CD8-positive, alpha-beta memory T cell (primary cell): ENCODE measurements around the gene TTN. TPM values are rescaled to one million over a fixed set of nuclear protein-coding genes. Genes with fewer than 3 reads are reported as not detected.

Source experiments
- CTCF ChIA-PET: fragments of 350-600 bp; sonication (Branson Sonifier 250); formaldehyde crosslinking; loops from one replicate; lab custom pipeline; 2021; ENCODE audit warnings: antibody characterized with exemption; lab: Charles Lee
- POLR2A ChIA-PET: fragments of 350-600 bp; sonication (Branson Sonifier 250); formaldehyde crosslinking; loops from one replicate; lab custom pipeline; 2021; ENCODE audit warnings: antibody characterized with exemption; lab: Charles Lee
- DNase-seq, 5 donors: peaks; one replicate each; pipeline versions ENCODE4 v3.0.0 to v3.0.0-alpha.2; 2020 to 2022; ENCODE audit warnings: mixed read lengths in 1 of 5
- H3K27ac ChIP-seq: one replicate; pipeline ENCODE4 v1.7.0; 2013; ENCODE audit warnings: low read depth, mild to moderate bottlenecking, low read length, moderate library complexity
- H3K27me3 ChIP-seq: 2 replicates; pipeline ENCODE4 v1.7.0; 2013; ENCODE audit warnings: low read length, mild to moderate bottlenecking; ENCODE audit not compliant: insufficient read depth, poor library complexity, severe bottlenecking
- H3K36me3 ChIP-seq: 2 replicates; pipeline ENCODE4 v1.7.0; 2013; ENCODE audit warnings: mild to moderate bottlenecking, low read length, moderate library complexity; ENCODE audit not compliant: insufficient read depth
- H3K4me1 ChIP-seq: 2 replicates; pipeline ENCODE4 v1.7.0; 2013; ENCODE audit warnings: mild to moderate bottlenecking, low read length, moderate library complexity; ENCODE audit not compliant: insufficient read depth
- H3K4me3 ChIP-seq: 2 replicates; pipeline ENCODE4 v1.7.0; 2013; ENCODE audit warnings: mild to moderate bottlenecking, low read length
- H3K9me3 ChIP-seq: 2 replicates; pipeline ENCODE4 v1.7.0; 2013; ENCODE audit warnings: mild to moderate bottlenecking, low read length
- H3K27ac Mint-ChIP-seq, 8 donors: one replicate each; pipeline ENCODE4 v1.8.0; 2020 to 2021; ENCODE audit warnings: mixed read lengths in 8 of 8, mild to moderate bottlenecking in 6 of 8, inconsistent platforms in 3 of 8, moderate library complexity in 3 of 8
- H3K27me3 Mint-ChIP-seq, 2 donors: one replicate each; pipeline ENCODE4 v1.8.0; 2020 to 2021; ENCODE audit warnings: mixed read lengths in 2 of 2, mild to moderate bottlenecking in 1 of 2, moderate library complexity in 1 of 2
- H3K36me3 Mint-ChIP-seq, 3 donors: one replicate each; pipeline ENCODE4 v1.8.0; 2020 to 2021; ENCODE audit warnings: mixed read lengths in 3 of 3, inconsistent platforms in 1 of 3, mild to moderate bottlenecking in 1 of 3
- H3K4me1 Mint-ChIP-seq, 3 donors: one replicate each; pipeline ENCODE4 v1.8.0; 2020 to 2021; ENCODE audit warnings: mixed read lengths in 3 of 3, inconsistent platforms in 1 of 3, mild to moderate bottlenecking in 1 of 3
- H3K4me3 Mint-ChIP-seq, 7 donors: one replicate each; pipeline ENCODE4 v1.8.0; 2020 to 2021; ENCODE audit warnings: mixed read lengths in 7 of 7, mild to moderate bottlenecking in 6 of 7, moderate library complexity in 4 of 7, inconsistent platforms in 2 of 7
- H3K9me3 Mint-ChIP-seq, 5 donors: one replicate each; pipeline ENCODE4 v1.8.0; 2020 to 2022; ENCODE audit warnings: mixed read lengths in 5 of 5, mild to moderate bottlenecking in 3 of 5, moderate library complexity in 2 of 5, inconsistent platforms in 1 of 5
- polyA plus RNA-seq: library from polyadenylated mRNA; unstranded; fragments of 300-500 nt; fragmentation: Illumina TruSeq; gene quantifications from one replicate; pipeline ENCODE4 v1.2.3, GENCODE V29; 2021
- total RNA-seq, 2 experiments: library from RNA; stranded (reverse); gene quantifications; one replicate each; pipeline ENCODE4 v1.2.3, GENCODE V29; 2021

TTN gene
- total and polyA plus RNA-seq, 3 experiments from 2014 or later = 0.80 to 2.0 (median 0.83) TPM

DNA sequence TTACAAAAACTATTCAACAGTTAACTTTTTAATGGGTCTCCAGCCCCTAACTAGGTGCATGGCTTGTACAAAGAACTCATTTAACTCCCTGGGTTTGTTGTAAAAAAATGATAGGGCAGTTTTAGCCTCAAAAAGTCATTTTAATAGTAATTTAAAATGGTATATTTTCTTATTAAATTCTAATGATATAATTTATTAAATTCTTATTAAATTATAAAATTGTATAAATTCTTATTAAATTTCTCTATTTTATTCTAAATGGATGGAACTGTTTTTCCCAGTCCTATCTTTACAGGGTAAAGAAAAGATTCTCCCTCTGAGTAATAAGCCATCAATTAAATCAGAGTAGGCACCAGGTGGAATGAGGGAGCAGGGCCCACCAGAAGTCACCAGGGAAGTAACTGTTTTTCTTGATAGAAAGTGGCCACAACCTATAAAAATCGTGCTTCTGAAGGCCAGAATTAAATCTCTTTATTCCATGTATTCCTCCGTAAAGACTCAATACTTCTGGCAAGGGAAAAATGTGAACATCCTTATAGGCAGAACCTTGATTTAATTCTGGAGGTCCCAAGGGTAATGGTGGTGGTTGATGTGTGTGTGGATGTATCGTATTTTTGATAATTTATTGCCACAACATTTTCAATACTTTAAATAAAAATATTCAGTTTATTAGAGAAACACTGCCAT, 329.6 kb downstream of the TTN start:
- H3K36me3 Mint-ChIP-seq = peaks cover 0 to 15% (median 0%) of the 10 kb centered on the region in 3 donors
- H3K9me3 Mint-ChIP-seq = no peaks in the 10 kb centered on the region
- peaks cover 33 to 45% (median 37%) of the 10 kb centered on the region in 3 donors for H3K4me1 Mint-ChIP-seq
- no peaks in the 10 kb centered on the region for H3K36me3 ChIP-seq
- no peaks in the 10 kb centered on the region for H3K9me3 ChIP-seq
- ChIA-PET POLR2A (no interaction called here), CTCF (interaction anchor here (0.6 kb wide), 1 partner anchor 17 kb away, joined by 3 read pairs; no protein-coding TSS in a partner anchor)
- no peak for DNase-seq
- H3K27ac Mint-ChIP-seq = peak overlapping the region; percentile 63 to 100 (median 98)
- H3K27me3 Mint-ChIP-seq = no peaks in the 10 kb centered on the region
- peak overlapping the region; percentile 92 to 99 (median 98) for H3K4me3 Mint-ChIP-seq
- H3K4me3 ChIP-seq = peak overlapping the region; percentile 98
- peaks cover 27% of the 10 kb centered on the region for H3K4me1 ChIP-seq
- peak overlapping the region; percentile 93 for H3K27ac ChIP-seq
- no peaks in the 10 kb centered on the region for H3K27me3 ChIP-seq

DNA sequence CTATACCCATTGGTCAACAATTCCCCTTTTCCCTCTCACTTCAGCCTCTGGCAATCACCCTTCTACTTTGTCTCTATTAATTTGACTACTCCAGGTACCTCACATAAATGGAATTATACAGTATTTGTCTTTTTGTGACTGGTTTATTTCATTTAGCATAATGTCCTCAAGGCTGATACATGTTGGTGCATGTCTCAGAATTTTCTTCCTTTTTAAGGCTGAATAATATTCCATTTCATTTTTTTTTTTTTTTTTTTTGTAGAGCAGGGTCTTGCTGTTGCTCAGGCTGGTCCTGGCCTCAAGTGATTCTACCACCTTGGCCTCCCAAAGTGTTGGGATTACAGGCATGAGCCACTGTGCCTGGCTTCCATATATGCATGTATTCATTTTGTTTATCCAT, 330.7 kb downstream of the TTN start:
- H3K4me3 Mint-ChIP-seq = no peak overlapping the region
- Histone ChIP-seq H3K36me3 (no peaks in the 10 kb centered on the region), H3K4me3 (no peak overlapping the region), H3K4me1 (peaks cover 16% of the 10 kb centered on the region), H3K27ac (no peak overlapping the region), H3K27me3 (no peaks in the 10 kb centered on the region), H3K9me3 (no peaks in the 10 kb centered on the region)
- CTCF ChIA-PET = no interaction called here
- H3K9me3 Mint-ChIP-seq = no peaks in the 10 kb centered on the region
- peak overlapping the region in 3 of 8 donors; percentile 14 to 46 (median 32) for H3K27ac Mint-ChIP-seq
- peaks cover 22 to 33% (median 26%) of the 10 kb centered on the region in 3 donors for H3K4me1 Mint-ChIP-seq
- no peaks in the 10 kb centered on the region for H3K27me3 Mint-ChIP-seq
- no peak for DNase-seq
- POLR2A ChIA-PET = interaction anchor here (1.2 kb wide), 1 partner anchor 25 kb away, joined by 5 read pairs; the partner anchor contains the start of genes PJVK and PRKRA
- H3K36me3 Mint-ChIP-seq = peaks cover 0 to 15% (median 0%) of the 10 kb centered on the region in 3 donors

Other genes with a start within 250 kb of the TTN start
- 1 to 10 TPM; 1.6 to 2.1 TPM for gene CCDC141, start 242.7 kb upstream of the TTN start, total RNA-seq
- gene CCDC141, start 242.7 kb upstream of the TTN start, polyA plus RNA-seq = 3.9 TPM